Endothelial cell (in vitro differentiated cells): ENCODE results near the gene PYGM. TPM values are rescaled to one million over a fixed set of nuclear protein-coding genes. Genes with fewer than 3 reads are reported as not detected.

Experiments used
- DNase-seq: peaks from one replicate; pipeline ENCODE4 v3.0.0; 2021; ENCODE audit warnings: low spot score
- H3K27ac Mint-ChIP-seq: one replicate; pipeline ENCODE4 v1.8.0; 2021; ENCODE audit warnings: mixed read lengths, inconsistent platforms; ENCODE audit not compliant: unreplicated experiment
- H3K27me3 Mint-ChIP-seq: one replicate; pipeline ENCODE4 v1.8.0; 2021; ENCODE audit warnings: mild to moderate bottlenecking, moderate library complexity, mixed read lengths, inconsistent platforms; ENCODE audit not compliant: unreplicated experiment
- H3K36me3 Mint-ChIP-seq: one replicate; pipeline ENCODE4 v1.8.0; 2021; ENCODE audit warnings: mild to moderate bottlenecking, low read depth, mixed read lengths, inconsistent platforms; ENCODE audit not compliant: unreplicated experiment
- H3K4me1 Mint-ChIP-seq: one replicate; pipeline ENCODE4 v1.8.0; 2021; ENCODE audit warnings: mild to moderate bottlenecking, mixed read lengths, inconsistent platforms; ENCODE audit not compliant: unreplicated experiment
- H3K4me3 Mint-ChIP-seq: one replicate; pipeline ENCODE4 v1.8.0; 2021; ENCODE audit warnings: mild to moderate bottlenecking, mixed read lengths, inconsistent platforms; ENCODE audit not compliant: unreplicated experiment
- H3K9me3 Mint-ChIP-seq: one replicate; pipeline ENCODE4 v1.8.0; 2021; ENCODE audit warnings: mixed read lengths, inconsistent platforms; ENCODE audit not compliant: unreplicated experiment
- long read RNA-seq: library from polyadenylated mRNA; unstranded; transcript quantifications from one replicate; pipeline ENCODE4 v2.0.0, GENCODE V29; 2020; ENCODE audit not compliant: unreplicated experiment
- total RNA-seq: library from RNA; stranded (reverse); fragmentation: NEBNext Ultra II Directional; extraction: Animal tissue kit (Norgen Biotek cat#: 25700); gene quantifications from one replicate; pipeline ENCODE4 v1.2.1, GENCODE V29; 2021; ENCODE audit not compliant: unreplicated experiment
- TF ChIP-seq, protein P1 (sequence below): fragments of 200-600 bp; sonication (generic); IDR thresholded peaks from one replicate; pipeline ENCODE4 v1.5.0; 2021; ENCODE audit warnings: antibody characterized with exemption; ENCODE audit not compliant: unreplicated experiment

The PYGM gene
- 0.26 TPM for total RNA-seq
- long read RNA-seq = 0 reads

DNA sequence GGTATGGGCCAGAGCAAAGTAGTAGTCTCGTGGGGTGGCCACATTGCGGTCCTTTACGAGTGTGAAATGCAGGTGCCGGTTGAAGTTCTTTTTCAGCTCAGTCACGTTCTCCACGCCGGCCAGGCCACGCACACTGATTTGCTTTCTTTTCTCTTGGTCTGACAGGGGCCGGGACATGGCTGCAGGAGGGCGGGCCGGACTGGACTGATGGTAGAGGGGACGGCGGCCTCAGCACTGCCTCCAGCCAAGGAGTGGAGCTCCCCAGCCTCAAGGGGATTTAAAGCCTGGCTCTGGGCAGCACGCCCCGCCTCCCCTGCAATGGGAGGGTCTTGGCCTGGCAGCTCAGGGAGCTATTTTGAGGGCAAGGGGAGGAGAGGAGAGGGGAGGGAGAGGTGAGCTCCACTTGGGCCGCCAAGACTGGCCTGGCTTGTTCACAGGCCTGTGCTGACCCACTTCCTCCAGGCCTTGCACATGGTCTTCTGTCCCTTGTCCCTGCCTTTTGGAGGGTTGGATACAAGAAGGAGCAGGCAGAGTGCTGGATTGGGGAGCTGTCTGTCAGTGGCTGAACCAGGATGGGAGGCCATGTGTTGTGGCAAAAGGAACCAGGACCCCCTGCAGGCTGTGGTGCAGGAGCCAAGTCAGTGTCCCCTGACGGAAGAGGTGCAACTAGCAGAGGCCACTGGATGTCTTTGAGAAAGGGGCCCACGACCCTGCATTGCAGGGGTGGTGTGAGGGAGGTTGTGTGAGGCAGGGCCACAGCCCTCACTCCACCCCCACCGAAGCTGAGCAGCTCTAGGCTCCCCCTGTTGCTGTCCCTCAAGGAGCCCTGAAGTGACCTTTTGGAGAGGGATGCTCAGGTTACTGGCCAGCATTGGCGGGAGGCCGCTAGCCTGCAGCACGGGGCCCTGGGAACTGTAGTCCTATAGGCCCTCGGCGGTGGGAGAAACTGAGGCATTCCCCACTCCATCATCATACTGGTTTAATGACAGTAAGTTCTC, at the start of gene PYGM:
TSS of gene PYGM (minus strand) at position 253 of the 998 bp plus-strand sequence. CDS start at position 177, 76 bp downstream.
- H3K9me3 Mint-ChIP-seq = no peaks in the 10 kb centered on the region
- H3K27me3 Mint-ChIP-seq = peaks cover 8% of the 10 kb centered on the region
- TF ChIP-seq, protein P1, sequence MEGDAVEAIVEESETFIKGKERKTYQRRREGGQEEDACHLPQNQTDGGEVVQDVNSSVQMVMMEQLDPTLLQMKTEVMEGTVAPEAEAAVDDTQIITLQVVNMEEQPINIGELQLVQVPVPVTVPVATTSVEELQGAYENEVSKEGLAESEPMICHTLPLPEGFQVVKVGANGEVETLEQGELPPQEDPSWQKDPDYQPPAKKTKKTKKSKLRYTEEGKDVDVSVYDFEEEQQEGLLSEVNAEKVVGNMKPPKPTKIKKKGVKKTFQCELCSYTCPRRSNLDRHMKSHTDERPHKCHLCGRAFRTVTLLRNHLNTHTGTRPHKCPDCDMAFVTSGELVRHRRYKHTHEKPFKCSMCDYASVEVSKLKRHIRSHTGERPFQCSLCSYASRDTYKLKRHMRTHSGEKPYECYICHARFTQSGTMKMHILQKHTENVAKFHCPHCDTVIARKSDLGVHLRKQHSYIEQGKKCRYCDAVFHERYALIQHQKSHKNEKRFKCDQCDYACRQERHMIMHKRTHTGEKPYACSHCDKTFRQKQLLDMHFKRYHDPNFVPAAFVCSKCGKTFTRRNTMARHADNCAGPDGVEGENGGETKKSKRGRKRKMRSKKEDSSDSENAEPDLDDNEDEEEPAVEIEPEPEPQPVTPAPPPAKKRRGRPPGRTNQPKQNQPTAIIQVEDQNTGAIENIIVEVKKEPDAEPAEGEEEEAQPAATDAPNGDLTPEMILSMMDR = no peak
- no peak within 1 kb of the TSS for H3K27ac Mint-ChIP-seq
- H3K36me3 Mint-ChIP-seq = peaks cover 30% of the 10 kb centered on the region
- DNase-seq = no peak
- H3K4me3 Mint-ChIP-seq = no peak within 1 kb of the TSS
- H3K4me1 Mint-ChIP-seq = peaks cover 37% of the 10 kb centered on the region

DNA sequence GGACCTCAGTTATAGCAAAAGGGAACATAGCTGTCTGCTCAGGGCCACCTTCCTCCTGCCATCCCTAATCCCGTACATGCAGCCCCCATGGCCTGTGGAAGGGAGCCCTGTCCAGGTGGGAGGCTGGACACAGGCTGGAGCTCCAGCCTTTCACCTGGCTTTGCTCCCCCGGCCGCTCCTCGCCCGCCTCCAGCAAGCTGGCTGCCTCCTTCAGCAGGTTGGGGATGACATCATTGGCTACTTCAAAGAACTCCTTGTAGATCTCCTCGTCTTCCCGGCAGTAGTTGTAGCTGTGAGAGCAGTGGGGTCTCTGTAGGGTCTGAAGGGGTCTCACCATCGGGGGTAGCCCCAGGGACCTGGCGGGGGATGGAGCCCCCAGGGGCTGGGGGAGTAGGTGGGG, 45.7 kb upstream of the PYGM start:
- peaks cover 12% of the 10 kb centered on the region for H3K4me1 Mint-ChIP-seq
- peaks cover 21% of the 10 kb centered on the region for H3K27me3 Mint-ChIP-seq
- peaks cover 22% of the 10 kb centered on the region for H3K36me3 Mint-ChIP-seq
- no peak for DNase-seq
- TF ChIP-seq, protein P1 = no peak
- H3K9me3 Mint-ChIP-seq = no peaks in the 10 kb centered on the region
- no peak overlapping the region for H3K27ac Mint-ChIP-seq
- no peak overlapping the region for H3K4me3 Mint-ChIP-seq

DNA sequence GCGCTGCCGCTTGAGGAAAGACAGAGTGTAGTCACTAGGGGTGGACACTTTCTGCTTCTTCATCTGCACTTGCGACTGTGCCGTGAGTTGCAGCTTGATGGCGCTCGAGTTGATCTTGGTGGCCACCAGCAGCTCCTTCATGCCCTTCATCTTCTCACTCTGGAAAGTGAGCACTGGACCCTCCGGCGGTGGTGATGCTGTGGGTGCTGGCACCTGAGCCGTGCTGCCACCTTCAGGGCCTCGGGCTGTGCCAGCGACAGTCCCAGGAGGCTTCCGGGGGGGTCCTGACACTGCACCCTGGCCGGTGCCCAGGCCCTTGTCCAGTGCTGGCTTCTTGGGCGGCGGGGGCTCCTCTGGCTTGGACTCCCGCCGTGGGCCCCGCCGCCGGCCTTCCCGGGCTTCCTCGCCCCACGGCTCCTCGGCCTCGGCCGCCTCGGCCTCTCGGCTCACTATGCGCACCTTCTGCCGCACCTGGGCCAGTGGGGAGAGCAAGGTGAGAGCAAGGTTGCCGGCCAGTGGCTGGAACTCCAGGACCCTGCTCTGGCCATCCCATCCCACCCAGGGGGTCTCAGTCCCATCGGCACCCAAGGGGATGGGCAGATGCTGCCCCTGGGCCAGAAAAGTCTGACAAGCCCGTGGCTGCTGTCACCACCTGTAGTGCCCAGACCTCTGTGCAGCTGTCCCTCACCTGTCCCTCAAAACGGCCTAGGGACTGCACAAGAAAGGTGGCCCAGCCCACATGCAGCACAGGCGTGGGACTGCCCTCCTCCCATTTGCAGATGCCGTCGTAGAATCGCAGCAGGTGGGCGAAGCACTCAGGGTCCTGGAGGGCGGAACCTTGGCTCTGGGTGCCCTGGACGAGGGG, 44.8 kb upstream of the PYGM start:
- Mint-ChIP-seq H3K4me3 (peak overlapping the region; percentile 94), H3K9me3 (no peaks in the 10 kb centered on the region), H3K27ac (peak overlapping the region; percentile 95), H3K36me3 (peaks cover 25% of the 10 kb centered on the region), H3K27me3 (peaks cover 21% of the 10 kb centered on the region), H3K4me1 (peaks cover 16% of the 10 kb centered on the region)
- DNase-seq = no peak
- TF ChIP-seq, protein P1 = no peak

- H3K4me1 Mint-ChIP-seq = peaks cover 20% of the 10 kb centered on the region
These were observed 44.1 kb upstream of the PYGM start for GRCh38 chr11:64803846-64804345.

More at GRCh38 chr11:64803846-64804345, 44.1 kb upstream of the PYGM start:
- Mint-ChIP-seq H3K27me3 (peaks cover 21% of the 10 kb centered on the region), H3K9me3 (no peaks in the 10 kb centered on the region), H3K36me3 (peaks cover 28% of the 10 kb centered on the region), H3K27ac (peak overlapping the region; percentile 95), H3K4me3 (peak overlapping the region; percentile 94)
- TF ChIP-seq, protein P1 = no peak
- DNase-seq = no peak
